CD8-positive, alpha-beta memory T cell (primary cell): ENCODE measurements around the gene ASTN2. TPM values are rescaled to one million over a fixed set of nuclear protein-coding genes. Genes with fewer than 3 reads are reported as not detected.

Experiments
- CTCF ChIA-PET: fragments of 350-600 bp; sonication (Branson Sonifier 250); formaldehyde crosslinking; loops from one replicate; lab custom pipeline; 2021; ENCODE audit warnings: antibody characterized with exemption; lab: Charles Lee
- POLR2A ChIA-PET: fragments of 350-600 bp; sonication (Branson Sonifier 250); formaldehyde crosslinking; loops from one replicate; lab custom pipeline; 2021; ENCODE audit warnings: antibody characterized with exemption; lab: Charles Lee
- DNase-seq, 5 donors: peaks; one replicate each; pipeline versions ENCODE4 v3.0.0 to v3.0.0-alpha.2; 2020 to 2022; ENCODE audit warnings: mixed read lengths in 1 of 5
- H3K27ac ChIP-seq: one replicate; pipeline ENCODE4 v1.7.0; 2013; ENCODE audit warnings: low read depth, mild to moderate bottlenecking, low read length, moderate library complexity
- H3K27me3 ChIP-seq: 2 replicates; pipeline ENCODE4 v1.7.0; 2013; ENCODE audit warnings: low read length, mild to moderate bottlenecking; ENCODE audit not compliant: insufficient read depth, poor library complexity, severe bottlenecking
- H3K36me3 ChIP-seq: 2 replicates; pipeline ENCODE4 v1.7.0; 2013; ENCODE audit warnings: mild to moderate bottlenecking, low read length, moderate library complexity; ENCODE audit not compliant: insufficient read depth
- H3K4me1 ChIP-seq: 2 replicates; pipeline ENCODE4 v1.7.0; 2013; ENCODE audit warnings: mild to moderate bottlenecking, low read length, moderate library complexity; ENCODE audit not compliant: insufficient read depth
- H3K4me3 ChIP-seq: 2 replicates; pipeline ENCODE4 v1.7.0; 2013; ENCODE audit warnings: mild to moderate bottlenecking, low read length
- H3K9me3 ChIP-seq: 2 replicates; pipeline ENCODE4 v1.7.0; 2013; ENCODE audit warnings: mild to moderate bottlenecking, low read length
- H3K27ac Mint-ChIP-seq, 8 donors: one replicate each; pipeline ENCODE4 v1.8.0; 2020 to 2021; ENCODE audit warnings: mixed read lengths in 8 of 8, mild to moderate bottlenecking in 6 of 8, inconsistent platforms in 3 of 8, moderate library complexity in 3 of 8
- H3K27me3 Mint-ChIP-seq, 2 donors: one replicate each; pipeline ENCODE4 v1.8.0; 2020 to 2021; ENCODE audit warnings: mixed read lengths in 2 of 2, mild to moderate bottlenecking in 1 of 2, moderate library complexity in 1 of 2
- H3K36me3 Mint-ChIP-seq, 3 donors: one replicate each; pipeline ENCODE4 v1.8.0; 2020 to 2021; ENCODE audit warnings: mixed read lengths in 3 of 3, inconsistent platforms in 1 of 3, mild to moderate bottlenecking in 1 of 3
- H3K4me1 Mint-ChIP-seq, 3 donors: one replicate each; pipeline ENCODE4 v1.8.0; 2020 to 2021; ENCODE audit warnings: mixed read lengths in 3 of 3, inconsistent platforms in 1 of 3, mild to moderate bottlenecking in 1 of 3
- H3K4me3 Mint-ChIP-seq, 7 donors: one replicate each; pipeline ENCODE4 v1.8.0; 2020 to 2021; ENCODE audit warnings: mixed read lengths in 7 of 7, mild to moderate bottlenecking in 6 of 7, moderate library complexity in 4 of 7, inconsistent platforms in 2 of 7
- H3K9me3 Mint-ChIP-seq, 5 donors: one replicate each; pipeline ENCODE4 v1.8.0; 2020 to 2022; ENCODE audit warnings: mixed read lengths in 5 of 5, mild to moderate bottlenecking in 3 of 5, moderate library complexity in 2 of 5, inconsistent platforms in 1 of 5
- polyA plus RNA-seq: library from polyadenylated mRNA; unstranded; fragments of 300-500 nt; fragmentation: Illumina TruSeq; gene quantifications from one replicate; pipeline ENCODE4 v1.2.3, GENCODE V29; 2021
- total RNA-seq, 2 experiments: library from RNA; stranded (reverse); gene quantifications; one replicate each; pipeline ENCODE4 v1.2.3, GENCODE V29; 2021

The ASTN2 gene
- total and polyA plus RNA-seq, 3 experiments from 2014 or later = 4.1 to 4.8 (median 4.2) TPM

DNA sequence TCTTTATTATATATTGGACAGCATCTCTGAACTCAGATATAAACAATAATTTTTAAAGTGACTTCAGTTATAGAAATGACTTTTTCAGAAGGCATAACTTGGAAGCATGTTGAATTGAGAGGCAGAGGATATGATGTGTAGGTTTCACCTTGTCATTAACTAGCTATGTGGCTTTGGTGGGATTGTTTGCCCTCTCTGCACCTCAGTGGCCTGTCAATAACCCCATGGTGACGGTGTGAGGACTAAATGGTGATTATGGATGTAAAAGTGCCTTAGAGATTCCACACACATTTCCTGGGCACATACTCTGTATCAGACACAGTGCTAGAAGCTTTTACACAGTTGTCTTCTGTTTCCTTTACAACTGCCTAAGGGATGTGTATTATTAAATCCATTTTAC lies 962.6 kb downstream of the ASTN2 start:
- CTCF ChIA-PET = no interaction called here
- no peaks in the 10 kb centered on the region for H3K4me1 ChIP-seq
- Mint-ChIP-seq H3K9me3 (peaks cover 12 to 21% (median 15%) of the 10 kb centered on the region in 5 donors), H3K27me3 (no peaks in the 10 kb centered on the region), H3K4me3 (no peak overlapping the region), H3K27ac (no peak overlapping the region), H3K4me1 (no peaks in the 10 kb centered on the region), H3K36me3 (peaks cover 3 to 27% (median 5%) of the 10 kb centered on the region in 3 donors)
- no peaks in the 10 kb centered on the region for H3K27me3 ChIP-seq
- H3K4me3 ChIP-seq = no peak overlapping the region
- POLR2A ChIA-PET = no interaction called here
- H3K36me3 ChIP-seq = no peaks in the 10 kb centered on the region
- no peak overlapping the region for H3K27ac ChIP-seq
- H3K9me3 ChIP-seq = no peaks in the 10 kb centered on the region
- DNase-seq = no peak

DNA sequence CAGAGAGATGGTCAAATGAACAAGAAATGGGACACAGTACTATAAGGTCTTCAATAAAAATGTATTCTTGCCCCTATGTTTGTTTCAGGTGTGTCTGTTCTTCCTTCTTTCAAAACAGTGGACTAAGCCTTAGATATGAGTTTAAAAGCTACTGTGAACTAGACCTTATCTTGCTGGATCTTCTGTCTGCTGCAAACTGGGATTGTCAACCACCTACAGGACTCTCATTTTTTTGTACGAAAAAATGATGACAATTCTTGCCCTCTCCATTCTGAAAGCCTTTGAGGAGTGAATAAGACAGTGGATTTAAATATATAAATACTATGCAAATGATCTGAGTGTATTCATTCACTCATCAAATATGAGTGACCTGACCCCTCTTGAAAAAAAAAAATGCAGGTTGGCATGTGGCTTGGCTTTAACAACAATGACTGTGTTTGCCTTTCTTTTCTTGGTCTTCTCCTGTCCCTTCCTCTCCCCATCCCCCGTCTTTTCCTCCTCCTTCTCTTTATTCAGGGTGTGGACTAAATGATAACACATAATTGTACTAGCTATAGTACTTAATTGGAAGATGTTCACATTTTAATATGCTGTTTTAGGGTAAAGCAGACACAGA lies 963.2 kb downstream of the ASTN2 start:
- no peak overlapping the region for H3K27ac ChIP-seq
- DNase-seq = no peak
- POLR2A ChIA-PET = no interaction called here
- Mint-ChIP-seq H3K36me3 (peaks cover 2 to 25% (median 7%) of the 10 kb centered on the region in 3 donors), H3K4me3 (no peak overlapping the region), H3K4me1 (no peaks in the 10 kb centered on the region), H3K27ac (no peak overlapping the region), H3K9me3 (peaks cover 9 to 16% (median 10%) of the 10 kb centered on the region in 5 donors), H3K27me3 (no peaks in the 10 kb centered on the region)
- no peaks in the 10 kb centered on the region for H3K4me1 ChIP-seq
- H3K9me3 ChIP-seq = no peaks in the 10 kb centered on the region
- H3K27me3 ChIP-seq = no peaks in the 10 kb centered on the region
- no peak overlapping the region for H3K4me3 ChIP-seq
- H3K36me3 ChIP-seq = no peaks in the 10 kb centered on the region
- CTCF ChIA-PET = no interaction called here

DNA sequence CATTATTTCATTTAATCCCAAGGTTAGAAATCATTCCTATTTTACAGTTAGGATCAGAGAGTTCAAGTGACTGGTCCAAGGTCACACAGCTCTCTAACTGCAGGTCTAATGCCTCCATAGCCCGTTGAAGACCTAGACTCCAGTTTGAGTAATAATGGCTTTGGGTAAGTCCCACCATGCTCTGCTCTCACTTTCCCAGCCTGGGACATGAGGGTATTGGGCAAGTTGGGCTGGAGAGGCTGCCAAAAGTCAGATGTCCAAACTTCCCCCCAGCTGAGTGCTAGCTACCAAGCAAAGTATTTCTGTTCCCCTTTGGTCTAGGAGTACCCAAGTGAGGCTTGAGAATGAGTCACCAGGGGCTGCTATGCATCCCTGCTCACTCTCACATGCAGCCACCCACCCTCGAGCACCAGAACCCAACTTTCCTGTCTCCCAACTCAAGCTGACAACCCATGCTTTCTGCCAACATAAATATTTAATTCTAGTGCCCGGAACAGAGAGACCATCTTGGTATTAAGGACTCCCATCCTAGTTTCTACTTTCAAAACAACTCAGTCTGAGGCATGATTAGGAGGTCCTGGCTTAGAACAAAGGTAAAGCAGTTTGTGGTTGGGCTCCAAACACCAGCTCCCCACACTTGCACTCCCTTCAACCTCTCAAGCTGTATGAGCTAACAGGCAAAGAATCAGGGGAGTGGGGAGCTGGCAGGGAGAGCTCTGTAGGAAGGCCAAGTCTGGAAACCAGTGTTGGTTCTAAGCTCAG lies 964.3 kb downstream of the ASTN2 start:
- ChIA-PET CTCF (no interaction called here), POLR2A (no interaction called here)
- H3K9me3 ChIP-seq = no peaks in the 10 kb centered on the region
- H3K4me1 Mint-ChIP-seq = no peaks in the 10 kb centered on the region
- no peaks in the 10 kb centered on the region for H3K36me3 ChIP-seq
- no peak overlapping the region for H3K4me3 ChIP-seq
- DNase-seq = no peak
- H3K27me3 ChIP-seq = no peaks in the 10 kb centered on the region
- H3K4me3 Mint-ChIP-seq = no peak overlapping the region
- no peaks in the 10 kb centered on the region for H3K27me3 Mint-ChIP-seq
- H3K36me3 Mint-ChIP-seq = peaks cover 2 to 17% (median 7%) of the 10 kb centered on the region in 3 donors
- H3K27ac ChIP-seq = no peak overlapping the region
- no peak overlapping the region for H3K27ac Mint-ChIP-seq
- H3K9me3 Mint-ChIP-seq = peaks cover 0 to 8% (median 3%) of the 10 kb centered on the region in 5 donors
- no peaks in the 10 kb centered on the region for H3K4me1 ChIP-seq

DNA sequence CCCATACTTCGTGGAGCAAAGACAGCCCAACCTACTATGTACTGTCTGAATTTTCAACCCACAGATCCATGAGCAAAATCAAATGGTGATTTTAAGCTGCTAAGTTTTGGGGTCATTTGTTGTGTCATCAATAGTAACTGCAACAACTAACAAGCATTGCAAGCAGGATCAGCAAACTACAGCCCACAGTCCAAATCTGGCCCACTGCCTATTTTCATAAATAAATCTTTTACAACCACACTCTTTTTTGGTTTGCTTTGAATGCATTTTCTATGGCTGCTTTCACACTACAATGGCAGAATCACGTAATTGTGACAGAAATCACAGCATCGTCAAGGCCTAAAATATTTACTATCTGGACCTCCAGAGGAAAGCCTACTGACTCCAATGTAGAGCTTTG lies 964.9 kb downstream of the ASTN2 start:
- no peak overlapping the region for H3K27ac Mint-ChIP-seq
- H3K4me3 Mint-ChIP-seq = no peak overlapping the region
- no peaks in the 10 kb centered on the region for H3K27me3 Mint-ChIP-seq
- H3K27me3 ChIP-seq = no peaks in the 10 kb centered on the region
- H3K4me3 ChIP-seq = no peak overlapping the region
- H3K27ac ChIP-seq = no peak overlapping the region
- H3K9me3 Mint-ChIP-seq = peaks cover 0 to 8% (median 3%) of the 10 kb centered on the region in 5 donors
- no peaks in the 10 kb centered on the region for H3K4me1 Mint-ChIP-seq
- H3K4me1 ChIP-seq = no peaks in the 10 kb centered on the region
- ChIA-PET CTCF (no interaction called here), POLR2A (no interaction called here)
- DNase-seq = no peak
- H3K36me3 ChIP-seq = no peaks in the 10 kb centered on the region
- peaks cover 2 to 17% (median 7%) of the 10 kb centered on the region in 3 donors for H3K36me3 Mint-ChIP-seq
- no peaks in the 10 kb centered on the region for H3K9me3 ChIP-seq

DNA sequence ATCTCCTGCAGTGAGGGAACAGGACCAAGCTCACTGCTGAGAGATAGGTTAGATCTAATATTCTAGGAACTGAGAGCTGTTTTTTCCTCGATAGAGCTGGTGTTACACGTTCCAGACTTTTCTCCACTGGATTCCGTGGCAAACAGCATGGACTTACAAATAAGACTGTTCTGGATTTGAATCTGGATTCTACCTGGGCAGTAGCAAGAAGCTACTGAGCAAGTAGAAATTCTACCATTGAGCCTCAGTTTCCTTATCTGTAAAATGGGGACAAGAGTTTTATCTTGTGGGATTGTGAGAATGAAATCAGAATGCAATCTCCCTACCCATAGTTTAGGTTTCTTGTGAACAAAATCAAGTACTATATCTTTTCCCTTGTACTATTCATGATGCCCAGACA lies 966.4 kb downstream of the ASTN2 start:
- POLR2A ChIA-PET = no interaction called here
- no peaks in the 10 kb centered on the region for H3K27me3 Mint-ChIP-seq
- CTCF ChIA-PET = no interaction called here
- Histone ChIP-seq H3K4me3 (no peak overlapping the region), H3K27me3 (no peaks in the 10 kb centered on the region), H3K36me3 (no peaks in the 10 kb centered on the region), H3K4me1 (no peaks in the 10 kb centered on the region), H3K9me3 (no peaks in the 10 kb centered on the region), H3K27ac (no peak overlapping the region)
- DNase-seq = no peak
- no peaks in the 10 kb centered on the region for H3K4me1 Mint-ChIP-seq
- H3K36me3 Mint-ChIP-seq = peaks cover 0 to 8% (median 4%) of the 10 kb centered on the region in 3 donors
- H3K4me3 Mint-ChIP-seq = no peak overlapping the region
- no peak overlapping the region for H3K27ac Mint-ChIP-seq
- no peaks in the 10 kb centered on the region for H3K9me3 Mint-ChIP-seq

DNA sequence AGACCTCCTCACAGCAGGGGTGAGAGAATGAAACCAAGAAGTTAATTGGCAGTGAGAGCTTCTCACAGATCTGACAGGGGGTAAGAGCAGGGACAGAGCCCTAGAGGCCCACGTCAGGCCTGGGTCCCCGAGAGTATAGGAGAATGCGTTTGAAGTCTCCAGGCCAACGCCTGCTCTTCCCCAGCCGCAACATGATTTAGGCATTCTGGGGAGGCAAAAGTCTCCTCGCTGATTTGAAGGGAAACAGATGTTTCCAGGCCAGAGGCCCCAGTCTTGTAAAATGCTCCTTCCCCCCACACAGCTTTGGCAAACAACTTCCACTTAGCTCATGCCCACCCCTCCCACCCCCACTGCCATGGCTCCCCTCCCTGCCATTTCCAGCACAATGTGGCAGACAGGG lies 966.9 kb downstream of the ASTN2 start:
- no peak for DNase-seq
- Histone ChIP-seq H3K4me3 (no peak overlapping the region), H3K4me1 (no peaks in the 10 kb centered on the region), H3K27me3 (no peaks in the 10 kb centered on the region), H3K27ac (no peak overlapping the region), H3K9me3 (no peaks in the 10 kb centered on the region), H3K36me3 (no peaks in the 10 kb centered on the region)
- ChIA-PET CTCF (no interaction called here), POLR2A (no interaction called here)
- Mint-ChIP-seq H3K4me1 (no peaks in the 10 kb centered on the region), H3K27me3 (no peaks in the 10 kb centered on the region), H3K27ac (no peak overlapping the region), H3K36me3 (peaks cover 0 to 8% (median 4%) of the 10 kb centered on the region in 3 donors), H3K4me3 (no peak overlapping the region), H3K9me3 (no peaks in the 10 kb centered on the region)

DNA sequence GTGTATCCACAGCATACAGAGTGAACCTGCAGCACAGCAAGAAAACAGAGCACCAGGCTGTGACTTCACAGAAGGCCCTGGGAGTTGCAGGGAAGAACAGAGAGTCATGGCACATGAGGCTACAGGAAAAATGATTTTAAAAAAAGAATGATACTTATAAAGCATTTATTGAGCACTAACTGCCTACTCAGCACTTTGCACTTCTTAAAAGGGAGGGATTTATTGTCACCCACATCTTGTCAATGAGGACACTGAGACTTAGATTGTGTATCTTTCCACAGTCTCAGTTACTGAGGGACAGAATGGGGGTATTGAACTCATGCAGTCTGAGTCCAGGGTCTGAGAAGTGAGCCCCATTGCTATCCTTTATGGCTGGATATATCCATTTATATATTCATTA lies 972.3 kb downstream of the ASTN2 start:
- ChIA-PET POLR2A (no interaction called here), CTCF (no interaction called here)
- Histone ChIP-seq H3K27ac (no peak overlapping the region), H3K4me1 (no peaks in the 10 kb centered on the region), H3K9me3 (no peaks in the 10 kb centered on the region), H3K4me3 (no peak overlapping the region), H3K36me3 (no peaks in the 10 kb centered on the region), H3K27me3 (no peaks in the 10 kb centered on the region)
- H3K4me1 Mint-ChIP-seq = no peaks in the 10 kb centered on the region
- no peak overlapping the region for H3K27ac Mint-ChIP-seq
- no peak overlapping the region for H3K4me3 Mint-ChIP-seq
- H3K36me3 Mint-ChIP-seq = peaks cover 35 to 44% (median 41%) of the 10 kb centered on the region in 3 donors
- H3K27me3 Mint-ChIP-seq = no peaks in the 10 kb centered on the region
- peaks cover 0 to 4% (median 0%) of the 10 kb centered on the region in 5 donors for H3K9me3 Mint-ChIP-seq
- DNase-seq = no peak
